Measurements from ENCODE around the gene INTS13.

Gene INTS13

DNA sequence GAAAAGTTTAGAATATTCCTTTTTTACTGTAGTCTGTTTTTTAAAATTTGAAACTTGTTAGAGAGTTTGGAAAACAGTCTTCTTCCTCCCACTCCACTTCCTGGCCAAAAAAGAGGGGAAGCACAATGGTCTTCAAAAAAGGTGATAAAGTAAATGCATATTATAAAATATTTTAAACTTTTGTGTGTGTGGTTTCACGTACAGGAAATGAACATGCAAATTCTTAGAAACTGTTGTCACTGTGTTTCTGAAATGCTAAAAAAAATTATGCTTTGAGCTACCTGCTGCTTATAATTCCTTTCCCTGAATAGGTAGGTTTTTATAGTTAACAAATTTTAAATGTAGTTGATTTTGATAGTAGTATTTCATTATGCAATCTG, 3.4 kb upstream of the INTS13 start:
- H3K9me3 Mint-ChIP-seq = no peaks in the 10 kb centered on the region
- no peaks in the 10 kb centered on the region for H3K27me3 Mint-ChIP-seq
- H3K27ac Mint-ChIP-seq = no peak overlapping the region
- intact Hi-C loops (cut with micrococcal nuclease) = no loop called here
- H3K4me1 Mint-ChIP-seq (ENCODE audit: low read depth) = peaks cover 41% of the 10 kb centered on the region
- peaks cover 21% of the 10 kb centered on the region for H3K36me3 Mint-ChIP-seq (ENCODE audit: low read depth)
- H3K4me3 Mint-ChIP-seq = peak overlapping the region; percentile 13

DNA sequence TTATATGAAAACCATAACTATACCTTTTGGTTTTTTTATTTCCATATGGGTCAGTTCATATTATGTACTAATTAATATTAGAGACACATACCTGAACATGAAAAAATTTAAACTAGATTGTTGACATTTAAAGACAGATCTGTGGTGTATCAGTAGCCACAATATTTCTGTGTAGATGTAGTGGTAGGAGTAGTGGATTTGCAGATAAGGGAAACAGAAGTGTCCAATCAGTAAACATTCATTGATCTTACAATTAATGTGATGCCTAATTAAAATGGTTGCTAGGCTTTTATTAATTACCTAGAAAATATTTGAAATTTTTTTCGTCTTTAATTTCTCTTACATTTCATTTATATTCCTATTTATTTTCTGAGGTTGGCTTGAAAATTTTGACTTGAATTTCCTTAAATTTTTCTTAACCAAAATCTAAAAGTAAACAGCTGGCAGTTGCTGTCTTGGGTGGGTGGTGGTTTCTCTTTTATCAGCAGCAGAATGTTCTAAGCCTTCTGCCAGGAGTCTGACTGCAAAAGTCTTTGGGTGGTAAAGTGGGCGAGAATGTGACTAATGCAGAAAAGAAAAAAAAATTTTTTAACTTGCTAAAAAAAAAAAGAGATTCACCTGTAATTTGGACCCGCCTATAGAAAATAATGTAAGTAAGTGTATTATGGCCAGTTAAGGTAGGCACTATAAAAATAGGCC, 2.9 kb upstream of the INTS13 start:
- Mint-ChIP-seq H3K4me3 (peak overlapping the region; percentile 13), H3K36me3 (ENCODE audit: low read depth) (peaks cover 21% of the 10 kb centered on the region), H3K27ac (no peak overlapping the region), H3K4me1 (ENCODE audit: low read depth) (peaks cover 41% of the 10 kb centered on the region), H3K27me3 (no peaks in the 10 kb centered on the region), H3K9me3 (no peaks in the 10 kb centered on the region)
- intact Hi-C loops (cut with micrococcal nuclease) = no loop called here

DNA sequence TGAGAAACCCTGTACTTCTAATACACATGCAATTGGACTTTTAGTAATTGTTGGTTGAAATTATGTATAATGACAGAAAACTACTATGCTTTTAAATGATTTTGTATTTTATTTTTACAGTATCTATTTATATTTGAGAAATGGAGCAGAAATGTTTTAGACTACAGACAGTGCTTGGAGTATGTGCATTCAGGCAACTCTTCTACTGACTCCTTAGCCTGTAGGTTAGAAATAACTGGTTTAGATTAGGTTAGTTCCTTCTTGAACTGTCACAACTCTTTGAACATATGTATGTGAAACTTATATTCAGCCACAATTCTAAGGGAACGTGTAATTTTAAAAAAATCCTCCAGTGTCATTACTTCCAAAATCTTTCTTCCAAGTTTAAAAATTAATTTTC, 2.2 kb upstream of the INTS13 start:
- Mint-ChIP-seq H3K9me3 (no peaks in the 10 kb centered on the region), H3K4me3 (no peak overlapping the region), H3K27ac (no peak overlapping the region), H3K27me3 (no peaks in the 10 kb centered on the region), H3K4me1 (ENCODE audit: low read depth) (peaks cover 47% of the 10 kb centered on the region), H3K36me3 (ENCODE audit: low read depth) (peaks cover 23% of the 10 kb centered on the region)
- intact Hi-C loops (cut with micrococcal nuclease) = loop anchor here (2.0 to 10.0 kb wide), 2 partner anchors 13 to 365 kb away; no protein-coding TSS in a partner anchor

DNA sequence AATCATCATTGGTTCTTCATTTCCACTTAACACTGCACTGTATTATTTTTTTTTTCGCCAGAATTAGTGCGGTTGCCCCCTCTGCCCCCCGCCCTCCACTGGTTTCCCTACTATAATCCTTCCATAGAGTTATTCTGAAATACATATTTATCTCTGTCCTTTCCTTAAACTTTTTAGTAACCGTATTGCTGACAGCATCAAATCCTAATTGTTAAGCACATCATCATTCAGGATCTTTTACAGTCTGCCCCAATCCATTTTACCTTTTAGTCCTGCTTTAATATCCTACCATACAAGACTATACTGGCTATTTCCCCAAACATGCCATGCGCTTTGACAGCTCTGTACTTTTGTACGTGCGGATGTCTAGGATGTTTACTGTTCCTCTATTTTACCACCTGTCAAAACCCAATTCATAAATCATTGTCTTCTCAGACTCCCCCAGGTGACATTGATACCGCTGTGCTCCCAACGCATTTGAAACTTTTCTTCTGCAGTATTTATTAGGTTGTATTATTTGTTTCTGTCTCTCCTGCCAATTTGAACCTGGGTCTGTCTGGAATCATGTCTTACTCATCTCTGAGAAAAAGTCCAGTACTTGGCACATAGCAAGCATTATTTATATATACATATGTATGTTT, 1.5 kb upstream of the INTS13 start:
- Mint-ChIP-seq H3K27me3 (no peaks in the 10 kb centered on the region), H3K36me3 (ENCODE audit: low read depth) (peaks cover 29% of the 10 kb centered on the region), H3K4me1 (ENCODE audit: low read depth) (peaks cover 53% of the 10 kb centered on the region), H3K4me3 (peak overlapping the region; percentile 96), H3K27ac (peak overlapping the region; percentile 99), H3K9me3 (no peaks in the 10 kb centered on the region)
- intact Hi-C loops (cut with micrococcal nuclease) = loop anchor here (2.0 to 10.0 kb wide), 2 partner anchors 13 to 365 kb away; no protein-coding TSS in a partner anchor

DNA sequence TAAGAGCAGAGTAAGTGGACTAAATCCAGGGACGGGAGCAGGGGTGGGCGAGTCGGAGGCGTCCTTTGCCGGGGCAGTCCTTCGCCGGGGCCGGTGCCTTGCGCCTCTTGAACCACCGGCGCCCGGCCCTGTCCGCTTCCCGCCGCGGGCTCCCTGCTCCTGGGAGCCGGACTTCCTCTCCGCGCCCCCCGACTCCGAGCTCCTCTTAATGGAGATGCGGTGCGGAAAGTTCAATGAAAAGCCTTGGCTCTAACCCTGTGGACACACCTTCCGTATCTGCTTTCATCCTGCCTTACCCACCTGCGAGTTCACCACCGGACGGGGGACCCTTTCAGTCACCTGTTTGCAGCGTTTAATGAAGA, 901 bp upstream of the INTS13 start:
- Mint-ChIP-seq H3K36me3 (ENCODE audit: low read depth) (peaks cover 30% of the 10 kb centered on the region), H3K27me3 (no peaks in the 10 kb centered on the region), H3K27ac (peak overlapping the region; percentile 99), H3K9me3 (no peaks in the 10 kb centered on the region), H3K4me1 (ENCODE audit: low read depth) (peaks cover 48% of the 10 kb centered on the region), H3K4me3 (peak overlapping the region; percentile 96)
- intact Hi-C loops (cut with micrococcal nuclease) = loop anchor here (1.0 to 10.0 kb wide), 3 partner anchors 14 to 366 kb away; partner anchors contain the start of gene TM7SF3

DNA sequence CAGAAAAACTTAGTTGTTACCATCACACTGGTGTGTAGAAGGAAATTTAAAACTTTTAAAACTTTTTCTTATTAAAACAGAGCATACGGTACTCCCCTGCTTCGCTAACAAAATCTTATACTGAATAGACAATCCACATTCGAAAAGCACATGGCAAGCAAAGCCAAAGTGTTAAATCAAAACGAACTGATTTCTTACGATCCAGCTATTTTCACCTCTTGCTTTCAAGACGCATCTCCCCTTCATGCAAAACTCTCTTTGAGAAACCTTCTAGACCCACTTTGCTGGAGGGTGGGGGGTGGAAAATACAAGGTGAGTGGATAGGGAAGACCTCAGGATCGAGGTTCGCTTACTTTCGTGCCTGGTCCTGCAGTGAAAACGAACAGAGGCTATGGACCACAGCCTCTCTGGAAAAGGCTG, 328 bp downstream of the INTS13 start:
- intact Hi-C loops (cut with micrococcal nuclease) = loop anchor here (10.0 kb wide), 1 partner anchor 367 kb away; no protein-coding TSS in a partner anchor
- Mint-ChIP-seq H3K36me3 (ENCODE audit: low read depth) (peaks cover 43% of the 10 kb centered on the region), H3K4me1 (ENCODE audit: low read depth) (peaks cover 36% of the 10 kb centered on the region), H3K9me3 (no peaks in the 10 kb centered on the region), H3K27me3 (no peaks in the 10 kb centered on the region), H3K4me3 (peak overlapping the region; percentile 96), H3K27ac (peak overlapping the region; percentile 99)

DNA sequence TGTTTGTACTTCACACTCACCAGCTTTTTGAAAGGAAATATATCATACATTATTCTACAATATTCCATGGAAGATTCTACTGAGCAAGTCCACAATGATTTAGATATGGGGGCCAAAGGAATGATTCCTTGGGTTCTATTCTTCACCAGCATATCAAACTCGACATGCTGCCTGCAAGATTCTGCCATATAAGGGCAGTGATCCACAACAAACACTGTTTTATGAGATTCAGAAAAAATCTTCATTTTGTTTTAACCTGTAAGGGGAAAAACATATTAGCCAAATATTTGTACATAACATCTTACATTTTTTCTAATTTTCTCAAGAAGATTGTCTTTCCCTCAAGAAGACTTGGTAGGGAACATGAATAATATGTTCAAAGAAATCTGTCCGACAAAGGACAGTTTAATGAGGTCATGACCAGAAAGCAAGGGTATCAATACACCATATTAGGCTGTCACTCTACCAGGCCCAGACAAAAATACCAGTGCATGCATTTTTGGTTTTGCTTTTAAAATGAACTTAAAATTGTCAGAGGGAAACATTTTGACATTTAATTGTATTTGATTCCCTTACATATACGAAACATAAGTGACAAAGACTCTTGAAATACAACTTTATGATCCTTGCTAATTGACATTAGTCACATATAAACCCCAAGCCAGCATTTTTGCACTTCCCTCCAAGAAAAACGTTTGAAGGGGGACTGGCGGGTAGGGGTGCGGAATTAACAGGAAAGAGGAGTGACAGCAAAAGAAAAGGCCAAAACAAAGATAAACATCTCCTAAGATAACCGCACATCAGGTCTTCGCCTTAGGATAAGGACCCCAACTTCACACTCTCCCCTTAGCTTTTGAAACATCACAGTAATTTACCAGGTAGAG, 980 bp downstream of the INTS13 start:
- Mint-ChIP-seq H3K4me3 (peak overlapping the region; percentile 96), H3K4me1 (ENCODE audit: low read depth) (peaks cover 29% of the 10 kb centered on the region), H3K27me3 (no peaks in the 10 kb centered on the region), H3K36me3 (ENCODE audit: low read depth) (peaks cover 49% of the 10 kb centered on the region), H3K27ac (peak overlapping the region; percentile 99), H3K9me3 (no peaks in the 10 kb centered on the region)
- intact Hi-C loops (cut with micrococcal nuclease) = loop anchor here (10.0 kb wide), 1 partner anchor 368 kb away; no protein-coding TSS in a partner anchor

DNA sequence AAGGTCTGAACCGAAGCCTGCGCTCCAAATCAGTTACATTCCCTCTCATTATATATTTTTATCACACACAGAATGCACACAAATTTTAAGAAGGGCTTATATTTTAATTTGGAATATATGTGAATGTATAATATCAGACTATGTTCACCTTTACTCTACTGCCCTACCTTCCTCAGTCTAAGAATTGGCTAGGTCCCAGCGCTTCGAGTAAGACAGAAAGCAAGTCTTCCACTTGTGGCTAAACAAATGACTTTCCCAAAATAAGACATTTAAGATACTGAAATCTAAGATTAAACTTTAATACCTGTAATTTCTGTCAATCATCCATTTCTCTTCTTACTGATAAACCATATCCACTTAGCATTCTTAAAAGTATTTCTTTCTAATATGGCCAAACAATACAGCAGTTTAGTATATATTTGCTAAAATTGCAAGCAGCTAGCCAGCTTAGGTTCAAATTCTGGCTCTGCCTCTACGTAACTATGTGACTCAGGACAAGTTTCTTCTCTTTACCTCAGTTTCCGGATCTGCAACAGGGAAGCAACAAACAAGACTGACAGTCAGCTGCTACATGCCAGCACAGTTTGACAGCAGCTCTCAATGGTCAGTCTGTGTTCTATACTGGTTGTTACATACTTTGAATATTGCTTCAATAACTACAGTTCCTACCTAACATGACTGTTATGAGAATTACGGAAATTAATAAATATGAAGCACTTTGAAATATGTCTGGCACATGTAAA, 2.0 kb downstream of the INTS13 start:
- Mint-ChIP-seq H3K4me1 (ENCODE audit: low read depth) (peaks cover 26% of the 10 kb centered on the region), H3K27ac (no peak overlapping the region)

DNA sequence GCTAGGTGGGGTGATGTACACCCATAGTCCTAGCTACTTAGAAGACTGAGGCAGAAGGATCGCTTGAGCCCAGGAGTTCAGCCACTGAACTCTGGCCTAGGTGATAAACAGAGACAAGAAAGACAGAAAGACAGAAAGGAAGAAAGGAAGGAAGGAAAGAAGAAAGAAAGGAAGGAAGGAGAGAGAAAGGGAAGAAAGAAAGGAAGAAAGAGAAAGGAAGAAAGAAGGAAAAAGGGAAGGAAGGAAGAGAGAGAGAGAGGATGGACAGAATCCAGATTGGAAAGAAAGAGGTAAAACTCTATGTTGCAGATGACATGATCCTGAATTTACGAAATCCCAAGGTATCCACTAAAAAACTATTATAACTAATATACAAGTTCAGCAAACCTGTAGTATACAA, 8.2 kb downstream of the INTS13 start:
- Mint-ChIP-seq H3K36me3 (ENCODE audit: low read depth) (peaks cover 78% of the 10 kb centered on the region), H3K9me3 (no peaks in the 10 kb centered on the region)

More for the DNA sequence above, 2.0 kb downstream of the INTS13 start:
- Mint-ChIP-seq H3K36me3 (ENCODE audit: low read depth) (peaks cover 58% of the 10 kb centered on the region), H3K27me3 (no peaks in the 10 kb centered on the region), H3K4me3 (peak overlapping the region; percentile 2), H3K9me3 (no peaks in the 10 kb centered on the region)
- intact Hi-C loops (cut with micrococcal nuclease) = loop anchor here (10.0 kb wide), 1 partner anchor 369 kb away; no protein-coding TSS in a partner anchor

DNA sequence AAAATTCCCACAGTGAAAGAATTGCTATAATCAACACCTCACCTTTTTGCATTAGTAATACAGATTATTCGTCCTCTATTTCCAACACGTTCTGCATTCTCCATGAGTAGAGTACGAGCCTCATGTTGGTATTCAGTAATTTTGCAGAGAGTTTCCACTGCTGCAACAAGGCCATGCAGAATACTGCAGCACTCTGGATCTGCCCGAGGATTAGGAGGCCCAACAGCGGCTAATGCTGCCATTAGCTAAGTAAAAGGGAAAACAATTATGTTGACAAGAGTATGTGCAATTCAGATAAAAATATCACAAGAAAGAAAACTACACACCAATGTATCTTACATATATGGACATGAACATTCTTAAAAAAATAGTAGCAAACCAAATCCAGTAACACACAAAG, 9.1 kb downstream of the INTS13 start:
- Mint-ChIP-seq H3K27ac (no peak overlapping the region), H3K27me3 (no peaks in the 10 kb centered on the region)

More for the DNA sequence above, 8.2 kb downstream of the INTS13 start:
- Mint-ChIP-seq H3K27ac (no peak overlapping the region), H3K4me1 (ENCODE audit: low read depth) (peaks cover 7% of the 10 kb centered on the region), H3K27me3 (no peaks in the 10 kb centered on the region), H3K4me3 (no peak overlapping the region)
- intact Hi-C loops (cut with micrococcal nuclease) = no loop called here

DNA sequence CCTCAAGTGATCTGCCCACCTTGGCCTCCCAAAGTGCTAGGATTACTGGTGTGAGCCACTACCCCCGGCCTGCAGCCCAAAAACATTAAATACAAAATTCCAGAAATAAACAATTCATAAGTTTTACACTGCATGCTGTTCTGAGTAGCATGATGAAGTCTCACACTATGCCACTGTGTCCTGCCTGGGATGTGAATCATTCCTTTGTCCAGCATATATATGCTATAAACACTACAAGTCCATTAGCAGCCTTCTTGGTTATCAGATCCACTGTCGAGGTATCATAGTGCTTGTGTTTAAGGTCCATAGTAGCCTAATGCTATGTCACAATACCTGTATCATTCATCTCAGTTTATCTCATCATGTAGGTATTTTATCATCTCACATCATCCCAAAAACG, 15.9 kb downstream of the INTS13 start:
- Mint-ChIP-seq H3K27ac (no peak overlapping the region), H3K27me3 (no peaks in the 10 kb centered on the region), H3K9me3 (no peaks in the 10 kb centered on the region), H3K4me1 (ENCODE audit: low read depth) (no peaks in the 10 kb centered on the region), H3K36me3 (ENCODE audit: low read depth) (peaks cover 72% of the 10 kb centered on the region), H3K4me3 (no peak overlapping the region)
- intact Hi-C loops (cut with micrococcal nuclease) = loop anchor here (2.0 kb wide), 1 partner anchor 15 kb away; no protein-coding TSS in a partner anchor

More for the DNA sequence above, 9.1 kb downstream of the INTS13 start:
- intact Hi-C loops (cut with micrococcal nuclease) = no loop called here
- peaks cover 5% of the 10 kb centered on the region for H3K4me1 Mint-ChIP-seq (ENCODE audit: low read depth)
- H3K36me3 Mint-ChIP-seq (ENCODE audit: low read depth) = peaks cover 83% of the 10 kb centered on the region
- no peaks in the 10 kb centered on the region for H3K9me3 Mint-ChIP-seq
- H3K4me3 Mint-ChIP-seq = no peak overlapping the region

DNA sequence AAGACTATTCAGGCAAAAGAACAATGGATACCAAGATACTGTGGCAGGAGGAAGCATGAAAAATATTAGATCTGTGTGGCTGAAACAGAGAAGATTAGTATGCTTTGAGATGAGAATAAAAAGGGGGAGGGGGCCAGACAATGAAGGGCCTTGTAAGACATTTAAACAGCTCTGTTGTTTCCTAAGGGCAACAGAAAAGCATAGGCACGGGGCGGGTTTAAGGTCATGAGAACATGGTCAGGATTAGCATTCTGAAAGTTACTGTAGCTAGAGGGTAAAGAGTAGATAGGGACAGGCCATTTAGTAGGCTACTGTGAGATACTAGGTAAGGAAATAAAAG, 18.6 kb downstream of the INTS13 start:
- intact Hi-C loops (cut with micrococcal nuclease) = no loop called here
- H3K4me3 Mint-ChIP-seq = no peak overlapping the region
- no peaks in the 10 kb centered on the region for H3K27me3 Mint-ChIP-seq
- peaks cover 64% of the 10 kb centered on the region for H3K36me3 Mint-ChIP-seq (ENCODE audit: low read depth)
- H3K4me1 Mint-ChIP-seq (ENCODE audit: low read depth) = no peaks in the 10 kb centered on the region
- H3K9me3 Mint-ChIP-seq = no peaks in the 10 kb centered on the region
- no peak overlapping the region for H3K27ac Mint-ChIP-seq
